HUDEP-2 (cell line): ENCODE measurements around the gene RPS27L.

Source experiments
- DNase-seq, 76 experiments: peaks; one replicate each; lab custom pipeline; 2025; ENCODE audit not compliant: unreplicated experiment in 76 of 76; lab: John Stamatoyannopoulos, UW

Gene RPS27L

GRCh38 chr15:63145426-63145825 is 11.9 kb downstream of the RPS27L start:
- no peak for DNase-seq

GRCh38 chr15:63140936-63141335 is 16.3 kb downstream of the RPS27L start:
- DNase-seq, result no peak

- no peak for DNase-seq
Measured at GRCh38 chr15:63136742-63137141, 20.5 kb downstream of the RPS27L start.

GRCh38 chr15:63135804-63136203 is 21.5 kb downstream of the RPS27L start:
- DNase-seq, result peak in 1 of 76 experiments; percentile 23

- no peak for DNase-seq
Measured at GRCh38 chr15:63135281-63135680, 22.0 kb downstream of the RPS27L start.

- DNase-seq, result no peak
Measured at GRCh38 chr15:63134245-63134985, 22.9 kb downstream of the RPS27L start.

- DNase-seq, result no peak
Measured at GRCh38 chr15:63133786-63134185, 23.5 kb downstream of the RPS27L start.

- no peak for DNase-seq
Measured at GRCh38 chr15:63126726-63127125, 30.6 kb downstream of the RPS27L start.

- no peak for DNase-seq
Measured at GRCh38 chr15:63124506-63124905, 32.8 kb downstream of the RPS27L start.

- peak in 73 of 76 experiments; percentile 13 to 91 (median 73) for DNase-seq
Measured at GRCh38 chr15:63122002-63122875, 35.0 kb downstream of the RPS27L start.

- DNase-seq, result peak in 75 of 76 experiments; percentile 9 to 89 (median 78)
Measured at GRCh38 chr15:63121382-63122001, 35.8 kb downstream of the RPS27L start, which contains the start of gene LACTB. Gene LACTB, plus strand, starts transcription at chr15:63121861. Its CDS starts 11 bp downstream, at chr15:63121872.

GRCh38 chr15:63118854-63119253 is 38.4 kb downstream of the RPS27L start:
- DNase-seq, result no peak

GRCh38 chr15:63114465-63114864 is 42.8 kb downstream of the RPS27L start:
- no peak for DNase-seq

- DNase-seq, result no peak
Measured at GRCh38 chr15:63112871-63113270, 44.4 kb downstream of the RPS27L start.

- DNase-seq, result no peak
Measured at GRCh38 chr15:63111481-63111880, 45.8 kb downstream of the RPS27L start.

- DNase-seq, result no peak
Measured at GRCh38 chr15:63110428-63111026, 46.8 kb downstream of the RPS27L start.

GRCh38 chr15:63109920-63110319 is 47.4 kb downstream of the RPS27L start:
- DNase-seq, result peak in 4 of 76 experiments; percentile 7 to 28 (median 17)

GRCh38 chr15:63109498-63109897 is 47.8 kb downstream of the RPS27L start:
- no peak for DNase-seq

GRCh38 chr15:63107895-63108546 is 49.3 kb downstream of the RPS27L start:
- no peak for DNase-seq

- DNase-seq, result peak in 1 of 76 experiments; percentile 16
Measured at GRCh38 chr15:63105354-63105753, 51.9 kb downstream of the RPS27L start.
